Natural killer cell (primary cell): ENCODE measurements around the gene KRTAP4-7. TPM values are rescaled to one million over a fixed set of nuclear protein-coding genes. Genes with fewer than 3 reads are reported as not detected.
"Not testable (repeated sequence)": the region's sequence is repeated elsewhere in the genome, so short reads cannot be mapped to it uniquely, and the experiment has no call there.

Source experiments
- ATAC-seq, 3 donors: fragments of 150-1000 bp in 2 of 3; fragments of 200-7000 bp in 1 of 3; cut with Tn5 transposase; 1 replicate in 1 of 3; 2 replicates in 2 of 3; pipeline ENCODE4 v1.10.0; 2021; ENCODE audit warnings: mild to moderate bottlenecking in 2 of 3, moderate library complexity in 2 of 3
- DNase-seq, 2 donors: peaks; one replicate each; pipeline versions ENCODE4 v3.0.0 to v3.0.0-alpha.2; 2013 to 2021; ENCODE audit warnings: mixed read lengths in 1 of 2
- H3K27ac ChIP-seq: one replicate; pipeline ENCODE4 v1.5.1; 2013; ENCODE audit warnings: mild to moderate bottlenecking, low read length
- H3K27me3 ChIP-seq: one replicate; pipeline ENCODE4 v1.6.1; 2013; ENCODE audit warnings: low read length; ENCODE audit not compliant: control insufficient read depth, insufficient read depth
- H3K36me3 ChIP-seq: one replicate; pipeline ENCODE4 v1.6.1; 2013; ENCODE audit warnings: low read length; ENCODE audit not compliant: control insufficient read depth, insufficient read depth
- H3K4me1 ChIP-seq: one replicate; pipeline ENCODE4 v1.6.1; 2013; ENCODE audit warnings: low read length; ENCODE audit not compliant: control insufficient read depth, insufficient read depth
- H3K4me3 ChIP-seq: one replicate; pipeline ENCODE4 v1.5.1; 2013; ENCODE audit warnings: low read length
- H3K9me3 ChIP-seq: one replicate; pipeline ENCODE4 v1.6.1; 2013; ENCODE audit warnings: low read length; ENCODE audit not compliant: control insufficient read depth, insufficient read depth
- H3K27ac Mint-ChIP-seq, 2 donors: one replicate each; pipeline ENCODE4 v1.8.0; 2022; ENCODE audit warnings: mild to moderate bottlenecking in 2 of 2, mixed read lengths in 2 of 2, moderate library complexity in 1 of 2
- H3K27me3 Mint-ChIP-seq, 2 donors: one replicate each; pipeline ENCODE4 v1.8.0; 2022; ENCODE audit warnings: low read depth in 2 of 2, mixed read lengths in 2 of 2
- H3K36me3 Mint-ChIP-seq: one replicate; pipeline ENCODE4 v1.8.0; 2022; ENCODE audit warnings: mixed read lengths
- H3K4me1 Mint-ChIP-seq, 2 donors: one replicate each; pipeline ENCODE4 v1.8.0; 2022; ENCODE audit warnings: mixed read lengths in 2 of 2
- H3K4me3 Mint-ChIP-seq: one replicate; pipeline ENCODE4 v1.8.0; 2022; ENCODE audit warnings: mild to moderate bottlenecking, moderate library complexity, mixed read lengths
- H3K9me3 Mint-ChIP-seq, 2 donors: one replicate each; pipeline ENCODE4 v1.8.0; 2022; ENCODE audit warnings: mixed read lengths in 2 of 2
- CTCF ChIP-seq: fragments of 200-600 bp; IDR thresholded peaks from one replicate; pipeline ENCODE4 v1.8.0; 2022; ENCODE audit warnings: antibody characterized with exemption
- WGBS: methylation state at CpG from one replicate; pipeline ENCODE4 v1.1.7; 2013; ENCODE audit warnings: missing lambda C conversion rate; ENCODE audit not compliant: insufficient coverage; 5-methylcytosine and 5-hydroxymethylcytosine counted together
- intact Hi-C: fragments of 100-400 bp; cut with micrococcal nuclease; formaldehyde crosslinking; loops from one replicate; pipeline ENCODE4 v1.14.2; 2022
- total RNA-seq, 4 donors: library from RNA; stranded (reverse); fragments of 120-200 nt in 1 of 4; gene quantifications; one replicate each; pipeline versions ENCODE4 v1.2.3 to v1.2.4, GENCODE V29; 2013 to 2022

Gene KRTAP4-7
- total RNA-seq, 3 donors from 2014 or later (not counting 1 experiment from before 2014, with no cell fraction given): not detected

DNA sequence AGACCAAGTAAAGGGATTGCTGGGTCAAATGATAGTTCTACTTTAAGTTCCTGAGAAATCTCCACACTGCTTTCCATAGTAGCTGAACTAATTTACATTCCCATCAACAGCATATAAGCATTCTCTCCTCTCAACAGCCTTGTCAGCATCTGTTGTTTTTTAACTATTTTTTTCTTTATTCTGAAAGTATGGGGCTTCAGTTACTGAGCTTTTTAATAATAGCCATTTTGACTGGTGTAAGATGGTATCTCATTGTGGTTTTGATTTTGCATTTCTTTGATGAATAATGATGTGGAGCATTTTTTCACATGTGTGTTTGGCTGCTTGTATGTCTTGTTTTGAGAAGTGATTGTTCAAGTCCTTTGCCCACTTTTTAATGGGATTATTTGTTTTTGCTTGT is 31.4 kb upstream of the KRTAP4-7 start:
- DNase-seq (no peak), ATAC-seq (no peak)
- no peaks in the 10 kb centered on the region for H3K27me3 ChIP-seq
- H3K36me3 ChIP-seq: no peaks in the 10 kb centered on the region
- H3K36me3 Mint-ChIP-seq: no peaks in the 10 kb centered on the region
- intact Hi-C loops: no loop called here
- no peaks in the 10 kb centered on the region for H3K9me3 ChIP-seq
- peaks cover 17 to 45% of the 10 kb centered on the region in 2 donors for H3K27me3 Mint-ChIP-seq
- H3K27ac Mint-ChIP-seq: no peak overlapping the region
- TF ChIP-seq CTCF: no peak
- no peak overlapping the region for H3K27ac ChIP-seq
- H3K4me1 ChIP-seq: no peaks in the 10 kb centered on the region
- H3K9me3 Mint-ChIP-seq: peaks cover 0 to 1% of the 10 kb centered on the region in 2 donors
- no peak overlapping the region for H3K4me3 ChIP-seq
- no peak overlapping the region for H3K4me3 Mint-ChIP-seq
- no peaks in the 10 kb centered on the region for H3K4me1 Mint-ChIP-seq

- intact Hi-C loops: no loop called here
- Mint-ChIP-seq H3K27me3 (peaks cover 13 to 49% of the 10 kb centered on the region in 2 donors), H3K9me3 (peaks cover 2 to 3% of the 10 kb centered on the region in 2 donors), H3K4me1 (no peaks in the 10 kb centered on the region), H3K4me3 (no peak overlapping the region), H3K27ac (no peak overlapping the region), H3K36me3 (no peaks in the 10 kb centered on the region)
- H3K4me1 ChIP-seq: no peaks in the 10 kb centered on the region
- TF ChIP-seq CTCF: no peak
- no peaks in the 10 kb centered on the region for H3K27me3 ChIP-seq
- no peaks in the 10 kb centered on the region for H3K9me3 ChIP-seq
- ATAC-seq: no peak
- H3K4me3 ChIP-seq: no peak overlapping the region
- DNase-seq: no peak
- H3K27ac ChIP-seq: no peak overlapping the region
- no peaks in the 10 kb centered on the region for H3K36me3 ChIP-seq
- WGBS: 89% methylated on average over 4 of the region's 4 CpGs
Observed at GRCh38 chr17:41054025-41054424, 29.9 kb upstream of the KRTAP4-7 start.

GRCh38 chr17:41054556-41054955 is 29.4 kb upstream of the KRTAP4-7 start:
- peaks cover 16 to 53% of the 10 kb centered on the region in 2 donors for H3K27me3 Mint-ChIP-seq
- intact Hi-C loops, H3K36me3 Mint-ChIP-seq, H3K27ac ChIP-seq, H3K4me3 ChIP-seq, H3K4me1 Mint-ChIP-seq, DNase-seq, H3K36me3 ChIP-seq, H3K4me1 ChIP-seq, H3K27ac Mint-ChIP-seq, H3K4me3 Mint-ChIP-seq, H3K9me3 Mint-ChIP-seq, H3K9me3 ChIP-seq, H3K27me3 ChIP-seq, ATAC-seq: not testable (repeated sequence)
- WGBS: 85% methylated on average over 7 of the region's 9 CpGs

DNA sequence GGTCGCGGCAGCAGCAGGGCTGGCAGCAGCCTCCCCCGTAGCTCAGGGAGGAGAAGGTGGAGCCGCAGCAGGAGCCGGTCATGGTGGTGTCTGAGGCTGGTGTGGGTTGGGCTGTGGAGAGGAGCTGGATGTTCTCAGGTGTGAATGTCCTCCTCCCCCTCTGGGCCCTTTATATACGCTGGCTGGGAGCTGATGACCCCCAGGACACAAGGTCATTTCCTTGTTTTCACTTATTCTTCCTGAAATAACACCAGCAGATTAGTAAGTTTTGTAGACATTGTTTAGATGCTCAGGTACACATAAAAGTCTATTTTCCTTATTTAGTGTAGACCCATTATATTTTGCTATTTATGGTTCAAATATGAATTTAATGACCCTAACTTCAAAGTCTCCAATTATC is 28.8 kb upstream of the KRTAP4-7 start, which contains the start of gene KRTAP2-2:
Gene KRTAP2-2 (minus strand): TSS at position 101 of the 400 bp plus-strand sequence. CDS start 19 bp downstream, at position 82.
- H3K27ac ChIP-seq, H3K27ac Mint-ChIP-seq, H3K27me3 ChIP-seq, H3K36me3 Mint-ChIP-seq, H3K9me3 Mint-ChIP-seq, H3K36me3 ChIP-seq, H3K4me3 Mint-ChIP-seq, H3K4me1 ChIP-seq, ATAC-seq, intact Hi-C loops, H3K9me3 ChIP-seq, DNase-seq, H3K4me3 ChIP-seq, H3K4me1 Mint-ChIP-seq: not testable (repeated sequence)
- no CpG with 5 or more reads among the region's 6 CpGs for WGBS
- H3K27me3 Mint-ChIP-seq: peaks cover 16 to 50% of the 10 kb centered on the region in 2 donors
